CD4-positive, alpha-beta memory T cell (primary cell): ENCODE measurements around the gene SPATA6L. TPM values are rescaled to one million over a fixed set of nuclear protein-coding genes. Genes with fewer than 3 reads are reported as not detected.
"Not testable (repeated sequence)": the region's sequence is repeated elsewhere in the genome, so short reads cannot be mapped to it uniquely, and the experiment has no call there.

Source experiments
- CTCF ChIA-PET: fragments of 350-600 bp; sonication (Branson Sonifier 250); formaldehyde crosslinking; loops from one replicate; lab custom pipeline; 2021; ENCODE audit warnings: inconsistent platforms; ENCODE audit not compliant: partially characterized antibody; lab: Charles Lee
- POLR2A ChIA-PET: fragments of 350-600 bp; sonication (Branson Sonifier 250); formaldehyde crosslinking; loops from one replicate; lab custom pipeline; 2021; ENCODE audit not compliant: partially characterized antibody; lab: Charles Lee
- DNase-seq, 5 donors: peaks; one replicate each; pipeline versions ENCODE4 v3.0.0 to v3.0.0-alpha.2; 2020 to 2022; ENCODE audit warnings: mixed read lengths in 1 of 5
- H3K27ac ChIP-seq: one replicate; pipeline ENCODE4 v1.7.0; 2013; ENCODE audit warnings: low read depth, low read length
- H3K27me3 ChIP-seq: 2 replicates; pipeline ENCODE4 v1.7.0; 2013; ENCODE audit warnings: mild to moderate bottlenecking, low read length, moderate library complexity; ENCODE audit not compliant: insufficient read depth
- H3K36me3 ChIP-seq: 2 replicates; pipeline ENCODE4 v1.7.0; 2013; ENCODE audit warnings: mild to moderate bottlenecking, low read length, moderate library complexity; ENCODE audit not compliant: insufficient read depth
- H3K4me1 ChIP-seq: 2 replicates; pipeline ENCODE4 v1.7.0; 2013; ENCODE audit warnings: mild to moderate bottlenecking, low read length, moderate library complexity; ENCODE audit not compliant: insufficient read depth
- H3K4me3 ChIP-seq, 2 donors: one replicate each; pipeline ENCODE4 v1.7.0; 2013; ENCODE audit warnings: low read length in 2 of 2, mild to moderate bottlenecking in 1 of 2
- H3K9me3 ChIP-seq, 2 donors: one replicate each; pipeline ENCODE4 v1.7.0; 2013; ENCODE audit warnings: low read length in 2 of 2, control low read depth in 1 of 2; ENCODE audit not compliant: control insufficient read depth in 1 of 2
- H3K27ac Mint-ChIP-seq, 7 donors: one replicate each; pipeline ENCODE4 v1.8.0; 2020 to 2021; ENCODE audit warnings: mixed read lengths in 7 of 7, mild to moderate bottlenecking in 6 of 7, inconsistent platforms in 3 of 7, moderate library complexity in 3 of 7
- H3K27me3 Mint-ChIP-seq, 2 donors: one replicate each; pipeline ENCODE4 v1.8.0; 2020 to 2021; ENCODE audit warnings: mixed read lengths in 2 of 2
- H3K36me3 Mint-ChIP-seq, 2 donors: one replicate each; pipeline ENCODE4 v1.8.0; 2020 to 2021; ENCODE audit warnings: mixed read lengths in 2 of 2, inconsistent platforms in 1 of 2, mild to moderate bottlenecking in 1 of 2
- H3K4me1 Mint-ChIP-seq, 4 donors: one replicate each; pipeline ENCODE4 v1.8.0; 2020 to 2021; ENCODE audit warnings: mixed read lengths in 4 of 4, mild to moderate bottlenecking in 1 of 4
- H3K4me3 Mint-ChIP-seq, 8 donors: one replicate each; pipeline ENCODE4 v1.8.0; 2020 to 2021; ENCODE audit warnings: mixed read lengths in 8 of 8, mild to moderate bottlenecking in 7 of 8, moderate library complexity in 6 of 8, inconsistent platforms in 3 of 8
- H3K9me3 Mint-ChIP-seq, 8 donors: one replicate each; pipeline ENCODE4 v1.8.0; 2020 to 2021; ENCODE audit warnings: mixed read lengths in 8 of 8, mild to moderate bottlenecking in 5 of 8, inconsistent platforms in 3 of 8, moderate library complexity in 1 of 8
- intact Hi-C: fragments of 100-400 bp; cut with micrococcal nuclease; formaldehyde crosslinking; loops from one replicate; pipeline ENCODE4 v1.15.1; 2023
- polyA plus RNA-seq, 2 donors: library from polyadenylated mRNA; unstranded; fragments of 300-500 nt; fragmentation: Illumina TruSeq; gene quantifications; one replicate each; pipeline ENCODE4 v1.2.3, GENCODE V29; 2021
- total RNA-seq, 2 experiments: library from RNA; stranded (reverse); gene quantifications; one replicate each; pipeline ENCODE4 v1.2.3, GENCODE V29; 2021

The SPATA6L gene
- total and polyA plus RNA-seq, 4 experiments from 2014 or later: 1.9 to 3.4 TPM; not detected in 2

DNA sequence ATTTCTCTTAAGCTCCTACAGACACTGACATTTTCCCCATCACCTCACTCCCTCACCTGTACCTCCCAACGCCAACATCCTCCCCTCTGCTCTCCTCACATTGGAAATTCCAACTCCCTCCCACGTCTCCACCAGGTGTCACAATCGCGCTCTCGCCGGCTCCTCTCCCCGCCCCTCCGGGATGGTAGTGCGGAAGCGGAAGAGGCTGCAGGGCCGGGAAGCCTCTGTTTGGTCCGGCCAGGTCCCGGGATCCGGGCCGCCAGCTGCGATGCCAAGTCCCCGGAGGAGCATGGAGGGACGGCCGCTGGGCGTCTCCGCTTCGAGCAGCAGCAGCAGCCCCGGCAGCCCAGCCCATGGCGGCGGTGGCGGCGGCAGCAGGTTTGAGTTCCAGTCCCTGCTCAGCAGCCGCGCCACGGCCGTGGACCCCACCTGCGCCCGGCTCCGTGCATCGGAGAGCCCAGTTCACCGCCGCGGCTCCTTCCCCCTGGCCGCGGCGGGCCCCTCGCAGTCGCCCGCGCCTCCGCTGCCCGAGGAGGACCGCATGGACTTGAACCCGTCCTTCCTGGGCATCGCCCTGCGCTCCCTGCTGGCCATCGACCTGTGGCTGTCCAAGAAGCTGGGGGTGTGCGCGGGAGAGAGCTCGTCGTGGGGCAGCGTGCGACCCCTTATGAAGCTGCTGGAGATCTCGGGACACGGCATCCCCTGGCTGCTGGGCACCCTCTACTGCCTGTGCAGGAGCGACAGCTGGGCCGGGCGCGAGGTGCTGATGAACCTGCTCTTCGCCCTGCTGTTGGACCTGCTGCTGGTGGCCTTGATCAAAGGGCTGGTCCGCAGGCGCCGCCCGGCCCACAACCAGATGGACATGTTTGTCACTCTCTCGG lies 3.9 kb downstream of the SPATA6L start, which contains the start of gene PLPP6:
PLPP6 (plus strand) TSS at position 187 of the 881 bp plus-strand sequence; CDS start at position 269, 82 bp downstream.
- CTCF ChIA-PET: interaction anchor here (0.9 to 2.6 kb wide), 6 partner anchors 13 to 324 kb away, joined by 3 to 13 read pairs (median 6); partner anchors contain the start of gene AK3

DNA sequence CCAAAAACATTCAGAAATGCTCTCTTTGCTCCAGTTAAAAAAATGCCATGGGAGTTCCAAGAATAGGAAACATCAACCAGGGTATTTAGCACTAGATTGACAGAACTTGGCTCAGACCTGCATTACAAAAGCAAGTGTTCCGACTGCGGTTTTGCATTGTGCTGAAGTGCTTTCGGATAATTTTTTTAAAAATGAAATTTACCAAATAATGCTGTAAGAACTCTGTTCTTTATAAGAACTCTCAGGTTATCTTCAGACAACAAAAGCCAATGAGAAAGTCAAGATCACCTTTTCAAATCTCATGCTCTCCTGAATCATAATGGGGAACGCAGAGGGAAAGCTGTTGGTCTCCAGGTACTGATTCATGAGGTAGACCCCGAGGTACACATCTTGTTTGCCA lies 4.7 kb downstream of the SPATA6L start:
- Histone ChIP-seq H3K27ac (peak overlapping the region; percentile 67), H3K36me3 (no peaks in the 10 kb centered on the region), H3K9me3 (no peaks in the 10 kb centered on the region), H3K4me3 (peak overlapping the region; percentile 42 to 83), H3K4me1 (peaks cover 51% of the 10 kb centered on the region), H3K27me3 (no peaks in the 10 kb centered on the region)
- ChIA-PET CTCF (interaction anchor here (0.9 to 2.6 kb wide), 5 partner anchors 13 to 325 kb away, joined by 3 to 13 read pairs (median 5); partner anchors contain the start of gene AK3), POLR2A (interaction anchor here (0.6 to 5.5 kb wide), 8 partner anchors 16 to 761 kb away, joined by 3 to 74 read pairs (median 6); partner anchors contain the start of genes AK3, CDC37L1 and RCL1)
- intact Hi-C loops: loop anchor here (1.0 to 10.0 kb wide), 7 partner anchors 18 to 1343 kb away; partner anchors contain the start of genes AK3, CDC37L1, PLGRKT and RCL1
- Mint-ChIP-seq H3K36me3 (peaks cover 0 to 10% of the 10 kb centered on the region in 2 donors), H3K4me3 (peak overlapping the region; percentile 91 to 99 (median 96)), H3K27me3 (no peaks in the 10 kb centered on the region), H3K4me1 (peaks cover 43 to 73% (median 52%) of the 10 kb centered on the region in 4 donors), H3K9me3 (no peaks in the 10 kb centered on the region), H3K27ac (peak overlapping the region; percentile 92 to 99 (median 96))
- peak in 2 of 5 donors; percentile 33 to 53 for DNase-seq

More for the DNA sequence above, 3.9 kb downstream of the SPATA6L start, which contains the start of gene PLPP6:
- Mint-ChIP-seq H3K4me3 (peak within 1 kb of the TSS; percentile 91 to 99 (median 96)), H3K9me3 (no peaks in the 10 kb centered on the region), H3K4me1 (peaks cover 47 to 78% (median 59%) of the 10 kb centered on the region in 4 donors), H3K27ac (peak within 1 kb of the TSS; percentile 95 to 99 (median 96)), H3K36me3 (peaks cover 0 to 10% of the 10 kb centered on the region in 2 donors), H3K27me3 (no peaks in the 10 kb centered on the region)
- intact Hi-C loops: loop anchor here (1.0 to 10.0 kb wide), 7 partner anchors 17 to 1342 kb away; partner anchors contain the start of genes AK3, CDC37L1, PLGRKT and RCL1
- Histone ChIP-seq H3K27me3 (no peaks in the 10 kb centered on the region), H3K4me1 (peaks cover 58% of the 10 kb centered on the region), H3K27ac (peak within 1 kb of the TSS; percentile 67), H3K9me3 (no peaks in the 10 kb centered on the region), H3K4me3 (peak within 1 kb of the TSS; percentile 42 to 83), H3K36me3 (no peaks in the 10 kb centered on the region)
- POLR2A ChIA-PET: interaction anchor here (0.6 to 5.5 kb wide), 9 partner anchors 15 to 760 kb away, joined by 3 to 74 read pairs (median 4); partner anchors contain the start of genes AK3, CDC37L1 and RCL1
- peak; percentile 70 to 86 (median 76) for DNase-seq

GRCh38 chr9:4661165-4661564 lies 5.1 kb downstream of the SPATA6L start:
- Mint-ChIP-seq H3K4me3 (peak overlapping the region in 7 of 8 donors; percentile 92 to 99 (median 97)), H3K36me3 (peaks cover 0 to 10% of the 10 kb centered on the region in 2 donors), H3K9me3 (no peaks in the 10 kb centered on the region), H3K4me1 (peaks cover 42 to 73% (median 48%) of the 10 kb centered on the region in 4 donors), H3K27me3 (no peaks in the 10 kb centered on the region), H3K27ac (peak overlapping the region in 5 of 7 donors; percentile 92 to 99 (median 96))
- DNase-seq: no peak
- Histone ChIP-seq H3K9me3 (no peaks in the 10 kb centered on the region), H3K4me3 (no peak overlapping the region), H3K27ac (peak overlapping the region; percentile 67), H3K4me1 (peaks cover 46% of the 10 kb centered on the region), H3K27me3 (no peaks in the 10 kb centered on the region), H3K36me3 (no peaks in the 10 kb centered on the region)
- ChIA-PET POLR2A (interaction anchor here (2.3 to 2.7 kb wide), 2 partner anchors 17 to 79 kb away, joined by 12 to 18 read pairs; partner anchors contain the start of gene AK3), CTCF (interaction anchor here (0.9 to 2.6 kb wide), 4 partner anchors 14 to 79 kb away, joined by 3 to 13 read pairs (median 6); partner anchors contain the start of gene AK3)
- intact Hi-C loops: loop anchor here (5.0 to 10.0 kb wide), 4 partner anchors 131 to 1344 kb away; partner anchors contain the start of genes PLGRKT, RCL1 and RFX3

GRCh38 chr9:4660665-4661064 lies 5.6 kb downstream of the SPATA6L start:
- not testable (repeated sequence) for H3K27me3 Mint-ChIP-seq, H3K36me3 ChIP-seq, H3K4me3 ChIP-seq, DNase-seq, H3K27me3 ChIP-seq, H3K9me3 ChIP-seq, H3K27ac ChIP-seq, H3K9me3 Mint-ChIP-seq
- ChIA-PET CTCF (interaction anchor here (1.8 to 2.6 kb wide), 2 partner anchors 14 to 21 kb away, joined by 5 to 13 read pairs; no protein-coding TSS in a partner anchor), POLR2A (interaction anchor here (2.3 to 2.7 kb wide), 2 partner anchors 17 to 80 kb away, joined by 12 to 18 read pairs; partner anchors contain the start of gene AK3)
- H3K4me3 Mint-ChIP-seq: peak overlapping the region in 3 of 8 donors; percentile 48 to 55 (median 49)
- H3K27ac Mint-ChIP-seq: peak overlapping the region in 3 of 7 donors; percentile 43 to 96 (median 96)
- peaks cover 0 to 10% of the 10 kb centered on the region in 2 donors for H3K36me3 Mint-ChIP-seq
- peaks cover 41% of the 10 kb centered on the region for H3K4me1 ChIP-seq
- H3K4me1 Mint-ChIP-seq: peaks cover 38 to 70% (median 44%) of the 10 kb centered on the region in 4 donors
- intact Hi-C loops: loop anchor here (5.0 to 10.0 kb wide), 4 partner anchors 132 to 1344 kb away; partner anchors contain the start of genes PLGRKT, RCL1 and RFX3

DNA sequence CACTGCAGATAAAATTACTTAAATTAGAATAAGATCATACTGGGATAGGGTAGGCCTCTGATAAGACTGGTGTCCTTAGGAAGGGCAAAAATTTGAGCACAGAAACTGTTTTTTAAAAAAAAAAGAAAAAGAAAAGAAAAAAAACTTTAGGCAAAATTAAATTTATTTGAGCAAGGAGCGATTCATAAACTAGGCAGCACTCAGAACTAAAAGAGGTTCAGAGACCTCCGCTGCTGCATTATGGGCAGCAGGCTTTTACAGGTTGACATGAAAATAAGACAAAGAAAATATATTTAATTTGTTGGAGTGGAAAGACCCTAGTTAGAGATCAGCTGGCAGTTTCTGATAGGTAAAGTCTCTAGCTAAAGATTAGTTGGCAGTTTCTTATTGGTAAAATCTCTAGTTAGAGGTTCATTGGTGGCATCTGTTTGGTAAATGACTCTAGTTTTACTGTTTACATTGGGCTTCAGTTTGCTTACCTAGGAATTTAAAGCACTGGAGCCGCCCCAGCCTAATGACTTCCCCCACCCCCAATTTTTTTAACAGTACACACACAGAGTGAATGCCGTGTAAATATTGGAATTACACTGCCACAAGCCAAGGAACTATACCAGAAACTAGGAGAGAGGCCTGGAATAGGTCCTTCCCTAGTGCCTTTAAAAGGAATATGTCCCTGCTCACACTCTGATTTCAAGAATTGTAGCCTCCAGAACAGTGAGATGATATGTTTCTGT lies 8.7 kb downstream of the SPATA6L start:
- intact Hi-C loops: no loop called here
- POLR2A ChIA-PET: no interaction called here
- peaks cover 0 to 1% of the 10 kb centered on the region in 2 donors for H3K27me3 Mint-ChIP-seq

GRCh38 chr9:4656621-4657020 lies 9.7 kb downstream of the SPATA6L start:
- DNase-seq: no peak
- H3K4me1 Mint-ChIP-seq: peaks cover 9 to 49% (median 12%) of the 10 kb centered on the region in 4 donors
- ChIA-PET CTCF (interaction anchor here (1.2 kb wide), 2 partner anchors 13 to 102 kb away, joined by 3 to 4 read pairs; no protein-coding TSS in a partner anchor), POLR2A (no interaction called here)
- H3K27me3 Mint-ChIP-seq: peaks cover 0 to 1% of the 10 kb centered on the region in 2 donors
- intact Hi-C loops: no loop called here
- peaks cover 7% of the 10 kb centered on the region for H3K4me1 ChIP-seq
- peaks cover 0 to 3% (median 0%) of the 10 kb centered on the region in 8 donors for H3K9me3 Mint-ChIP-seq
- no peaks in the 10 kb centered on the region for H3K36me3 ChIP-seq
- H3K4me3 ChIP-seq: no peak overlapping the region
- H3K36me3 Mint-ChIP-seq: peaks cover 0 to 4% of the 10 kb centered on the region in 2 donors
- H3K4me3 Mint-ChIP-seq: peak overlapping the region in 1 of 8 donors; percentile 2
- no peak overlapping the region for H3K27ac Mint-ChIP-seq
- H3K27ac ChIP-seq: no peak overlapping the region
- no peaks in the 10 kb centered on the region for H3K27me3 ChIP-seq
- no peaks in the 10 kb centered on the region for H3K9me3 ChIP-seq

More for the DNA sequence above, 8.7 kb downstream of the SPATA6L start:
- CTCF ChIA-PET: no interaction called here
- Mint-ChIP-seq H3K4me1 (peaks cover 13 to 57% (median 16%) of the 10 kb centered on the region in 4 donors), H3K36me3 (peaks cover 4% of the 10 kb centered on the region in 2 donors), H3K9me3 (peaks cover 0 to 3% (median 0%) of the 10 kb centered on the region in 8 donors), H3K27ac (no peak overlapping the region), H3K4me3 (no peak overlapping the region)
- Histone ChIP-seq H3K27me3 (no peaks in the 10 kb centered on the region), H3K36me3 (no peaks in the 10 kb centered on the region), H3K27ac (no peak overlapping the region), H3K4me3 (no peak overlapping the region), H3K9me3 (no peaks in the 10 kb centered on the region), H3K4me1 (peaks cover 10% of the 10 kb centered on the region)
- no peak for DNase-seq
